Astrocyte (in vitro differentiated cells and primary cell): ENCODE data around the gene XDH.

ENCODE experiments used
- CTCF ChIP-seq: IDR thresholded peaks from 2 replicates; pipeline ENCODE4 v1.5.1; 2011; ENCODE audit warnings: low read depth, mild to moderate bottlenecking, inconsistent platforms, low read length, moderate library complexity; ENCODE audit not compliant: insufficient read depth
- EZH2 ChIP-seq: IDR thresholded peaks from 2 replicates; pipeline ENCODE4 v1.6.1; 2012; ENCODE audit warnings: mild to moderate bottlenecking, low read length, inconsistent platforms; ENCODE audit not compliant: insufficient read depth

GRCh38 chr2:31347750-31348149, 66.8 kb downstream of the XDH start:
- TF ChIP-seq CTCF (no peak), EZH2 (no peak)
